NCI-H1105 (cell line): ENCODE measurements around the gene VGLL4.

Experiments
- DNase-seq: peaks from one replicate; lab custom pipeline; 2025; lab: John Stamatoyannopoulos, UW

The VGLL4 gene

GRCh38 chr3:11547498-11547897, 96.2 kb downstream of the VGLL4 start:
- no peak for DNase-seq

- no peak for DNase-seq
Measured at GRCh38 chr3:11546657-11547302, 96.9 kb downstream of the VGLL4 start.

GRCh38 chr3:11545186-11545851, 98.4 kb downstream of the VGLL4 start:
- DNase-seq = no peak

GRCh38 chr3:11544412-11545181, 99.1 kb downstream of the VGLL4 start:
- DNase-seq = no peak

GRCh38 chr3:11543948-11544387, 99.7 kb downstream of the VGLL4 start:
- DNase-seq = no peak

GRCh38 chr3:11543141-11543947, 100.4 kb downstream of the VGLL4 start:
- DNase-seq = no peak

- no peak for DNase-seq
Measured at GRCh38 chr3:11542551-11542950, 101.2 kb downstream of the VGLL4 start.

GRCh38 chr3:11541321-11542303, 102.1 kb downstream of the VGLL4 start:
- no peak for DNase-seq

GRCh38 chr3:11539677-11540076, 104.0 kb downstream of the VGLL4 start:
- DNase-seq = no peak

GRCh38 chr3:11539218-11539617, 104.5 kb downstream of the VGLL4 start:
- DNase-seq = no peak

- DNase-seq = no peak
Measured at GRCh38 chr3:11538581-11538980, 105.1 kb downstream of the VGLL4 start.

GRCh38 chr3:11536936-11537612, 106.6 kb downstream of the VGLL4 start:
- no peak for DNase-seq

GRCh38 chr3:11536132-11536935, 107.4 kb downstream of the VGLL4 start:
- DNase-seq = no peak

- no peak for DNase-seq
Measured at GRCh38 chr3:11535243-11535960, 108.3 kb downstream of the VGLL4 start.

- DNase-seq = no peak
Measured at GRCh38 chr3:11534793-11535101, 109.0 kb downstream of the VGLL4 start.

- DNase-seq = no peak
Measured at GRCh38 chr3:11534011-11534792, 109.5 kb downstream of the VGLL4 start.

- no peak for DNase-seq
Measured at GRCh38 chr3:11532931-11533391, 110.8 kb downstream of the VGLL4 start.

GRCh38 chr3:11530153-11530721, 113.5 kb downstream of the VGLL4 start:
- DNase-seq = peak; percentile 34
